ENCODE data around the gene CUTC.

CUTC gene

DNA sequence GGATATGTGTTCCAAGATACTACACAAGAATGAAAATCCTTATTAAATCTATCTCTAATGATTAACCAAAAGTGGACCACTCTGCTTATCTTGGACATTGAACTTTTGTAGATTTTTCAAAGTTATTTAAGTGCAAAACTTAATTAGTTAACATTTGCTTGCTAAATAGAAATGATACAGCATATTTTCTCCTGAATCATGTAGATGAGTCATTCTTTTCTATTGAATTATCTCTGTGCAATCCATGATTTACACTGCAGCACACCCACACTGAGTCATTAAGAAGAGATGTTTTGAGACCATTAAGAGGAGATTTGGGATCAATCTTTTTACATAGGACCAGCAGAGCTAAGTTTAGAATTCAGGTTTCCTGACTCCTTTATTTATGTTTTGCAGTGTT, 43.8 kb downstream of the CUTC start:
- peak; percentile 61 for ATAC-seq
- TF ChIP-seq PATZ1 (CRISPR knock-in tag; IDR thresholded peaks at IDR 0.05; ENCODE audit: borderline replicate concordance) (peak; percentile 76), RARB (CRISPR knock-in tag; IDR thresholded peaks at IDR 0.05) (no peak), ZC3H10 (CRISPR knock-in tag; IDR thresholded peaks at IDR 0.05) (peak; percentile 68), ISL1 (CRISPR knock-in tag; IDR thresholded peaks at IDR 0.05) (peak; percentile 98), ZNF70 (CRISPR knock-in tag; IDR thresholded peaks at IDR 0.05) (peak; percentile 91), TOX (CRISPR knock-in tag; IDR thresholded peaks at IDR 0.05; ENCODE audit: borderline replicate concordance) (peak; percentile 60; the same call in 1 of the 2 replicates)
- TF ChIP-seq, protein P1, sequence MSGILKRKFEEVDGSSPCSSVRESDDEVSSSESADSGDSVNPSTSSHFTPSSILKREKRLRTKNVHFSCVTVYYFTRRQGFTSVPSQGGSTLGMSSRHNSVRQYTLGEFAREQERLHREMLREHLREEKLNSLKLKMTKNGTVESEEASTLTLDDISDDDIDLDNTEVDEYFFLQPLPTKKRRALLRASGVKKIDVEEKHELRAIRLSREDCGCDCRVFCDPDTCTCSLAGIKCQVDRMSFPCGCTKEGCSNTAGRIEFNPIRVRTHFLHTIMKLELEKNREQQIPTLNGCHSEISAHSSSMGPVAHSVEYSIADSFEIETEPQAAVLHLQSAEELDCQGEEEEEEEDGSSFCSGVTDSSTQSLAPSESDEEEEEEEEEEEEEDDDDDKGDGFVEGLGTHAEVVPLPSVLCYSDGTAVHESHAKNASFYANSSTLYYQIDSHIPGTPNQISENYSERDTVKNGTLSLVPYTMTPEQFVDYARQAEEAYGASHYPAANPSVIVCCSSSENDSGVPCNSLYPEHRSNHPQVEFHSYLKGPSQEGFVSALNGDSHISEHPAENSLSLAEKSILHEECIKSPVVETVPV (CRISPR knock-in tag; IDR thresholded peaks at IDR 0.05): no peak
- TF ChIP-seq, protein P2, sequence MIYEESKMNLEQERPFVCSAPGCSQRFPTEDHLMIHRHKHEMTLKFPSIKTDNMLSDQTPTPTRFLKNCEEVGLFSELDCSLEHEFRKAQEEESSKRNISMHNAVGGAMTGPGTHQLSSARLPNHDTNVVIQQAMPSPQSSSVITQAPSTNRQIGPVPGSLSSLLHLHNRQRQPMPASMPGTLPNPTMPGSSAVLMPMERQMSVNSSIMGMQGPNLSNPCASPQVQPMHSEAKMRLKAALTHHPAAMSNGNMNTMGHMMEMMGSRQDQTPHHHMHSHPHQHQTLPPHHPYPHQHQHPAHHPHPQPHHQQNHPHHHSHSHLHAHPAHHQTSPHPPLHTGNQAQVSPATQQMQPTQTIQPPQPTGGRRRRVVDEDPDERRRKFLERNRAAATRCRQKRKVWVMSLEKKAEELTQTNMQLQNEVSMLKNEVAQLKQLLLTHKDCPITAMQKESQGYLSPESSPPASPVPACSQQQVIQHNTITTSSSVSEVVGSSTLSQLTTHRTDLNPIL (CRISPR knock-in tag; IDR thresholded peaks at IDR 0.05; ENCODE audit: low read depth): peak; percentile 91

GRCh38 chr10:99777918-99778714, 46.1 kb downstream of the CUTC start:
- ATAC-seq: no peak
- no peak for TF ChIP-seq ZNF8 (CRISPR knock-in tag; IDR thresholded peaks at IDR 0.05)
- TF ChIP-seq, protein P3, sequence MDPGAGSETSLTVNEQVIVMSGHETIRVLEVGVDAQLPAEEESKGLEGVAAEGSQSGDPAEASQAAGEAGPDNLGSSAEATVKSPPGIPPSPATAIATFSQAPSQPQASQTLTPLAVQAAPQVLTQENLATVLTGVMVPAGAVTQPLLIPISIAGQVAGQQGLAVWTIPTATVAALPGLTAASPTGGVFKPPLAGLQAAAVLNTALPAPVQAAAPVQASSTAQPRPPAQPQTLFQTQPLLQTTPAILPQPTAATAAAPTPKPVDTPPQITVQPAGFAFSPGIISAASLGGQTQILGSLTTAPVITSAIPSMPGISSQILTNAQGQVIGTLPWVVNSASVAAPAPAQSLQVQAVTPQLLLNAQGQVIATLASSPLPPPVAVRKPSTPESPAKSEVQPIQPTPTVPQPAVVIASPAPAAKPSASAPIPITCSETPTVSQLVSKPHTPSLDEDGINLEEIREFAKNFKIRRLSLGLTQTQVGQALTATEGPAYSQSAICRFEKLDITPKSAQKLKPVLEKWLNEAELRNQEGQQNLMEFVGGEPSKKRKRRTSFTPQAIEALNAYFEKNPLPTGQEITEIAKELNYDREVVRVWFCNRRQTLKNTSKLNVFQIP (CRISPR knock-in tag; IDR thresholded peaks at IDR 0.05; ENCODE audit: borderline replicate concordance, low read depth): no peak
- TF ChIP-seq ZFP3 (CRISPR knock-in tag; IDR thresholded peaks at IDR 0.05): no peak
- TF ChIP-seq, protein P2 (CRISPR knock-in tag; IDR thresholded peaks at IDR 0.05; ENCODE audit: low read depth): no peak
- no peak for TF ChIP-seq ZNF70 (CRISPR knock-in tag; IDR thresholded peaks at IDR 0.05)
- no peak for TF ChIP-seq TCF4 (CRISPR knock-in tag; IDR thresholded peaks at IDR 0.05; ENCODE audit: borderline replicate concordance)
- TF ChIP-seq ZFP30 (CRISPR knock-in tag; IDR thresholded peaks at IDR 0.05): no peak
- no peak for TF ChIP-seq ARNTL (CRISPR knock-in tag; IDR thresholded peaks at IDR 0.05; ENCODE audit: borderline replicate concordance, low read depth)
- no peak for TF ChIP-seq SNAI2 (CRISPR knock-in tag; IDR thresholded peaks at IDR 0.05)
- no peak for TF ChIP-seq CSDC2 (CRISPR knock-in tag; IDR thresholded peaks at IDR 0.05)
- no peak for TF ChIP-seq ESRRG (CRISPR knock-in tag; IDR thresholded peaks at IDR 0.05)
- TF ChIP-seq ZC3H10 (CRISPR knock-in tag; IDR thresholded peaks at IDR 0.05): no peak
- TF ChIP-seq, protein P4, sequence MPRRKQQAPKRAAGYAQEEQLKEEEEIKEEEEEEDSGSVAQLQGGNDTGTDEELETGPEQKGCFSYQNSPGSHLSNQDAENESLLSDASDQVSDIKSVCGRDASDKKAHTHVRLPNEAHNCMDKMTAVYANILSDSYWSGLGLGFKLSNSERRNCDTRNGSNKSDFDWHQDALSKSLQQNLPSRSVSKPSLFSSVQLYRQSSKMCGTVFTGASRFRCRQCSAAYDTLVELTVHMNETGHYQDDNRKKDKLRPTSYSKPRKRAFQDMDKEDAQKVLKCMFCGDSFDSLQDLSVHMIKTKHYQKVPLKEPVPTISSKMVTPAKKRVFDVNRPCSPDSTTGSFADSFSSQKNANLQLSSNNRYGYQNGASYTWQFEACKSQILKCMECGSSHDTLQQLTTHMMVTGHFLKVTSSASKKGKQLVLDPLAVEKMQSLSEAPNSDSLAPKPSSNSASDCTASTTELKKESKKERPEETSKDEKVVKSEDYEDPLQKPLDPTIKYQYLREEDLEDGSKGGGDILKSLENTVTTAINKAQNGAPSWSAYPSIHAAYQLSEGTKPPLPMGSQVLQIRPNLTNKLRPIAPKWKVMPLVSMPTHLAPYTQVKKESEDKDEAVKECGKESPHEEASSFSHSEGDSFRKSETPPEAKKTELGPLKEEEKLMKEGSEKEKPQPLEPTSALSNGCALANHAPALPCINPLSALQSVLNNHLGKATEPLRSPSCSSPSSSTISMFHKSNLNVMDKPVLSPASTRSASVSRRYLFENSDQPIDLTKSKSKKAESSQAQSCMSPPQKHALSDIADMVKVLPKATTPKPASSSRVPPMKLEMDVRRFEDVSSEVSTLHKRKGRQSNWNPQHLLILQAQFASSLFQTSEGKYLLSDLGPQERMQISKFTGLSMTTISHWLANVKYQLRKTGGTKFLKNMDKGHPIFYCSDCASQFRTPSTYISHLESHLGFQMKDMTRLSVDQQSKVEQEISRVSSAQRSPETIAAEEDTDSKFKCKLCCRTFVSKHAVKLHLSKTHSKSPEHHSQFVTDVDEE (CRISPR knock-in tag; IDR thresholded peaks at IDR 0.05): no peak
- no peak for TF ChIP-seq ZNF565 (CRISPR knock-in tag; conservative IDR thresholded peaks at IDR 0.05; ENCODE audit: low read depth)
- TF ChIP-seq PPARA (CRISPR knock-in tag; IDR thresholded peaks at IDR 0.05; ENCODE audit: borderline replicate concordance): no peak
